ENCODE data around the gene PRM2.

The PRM2 gene

DNA sequence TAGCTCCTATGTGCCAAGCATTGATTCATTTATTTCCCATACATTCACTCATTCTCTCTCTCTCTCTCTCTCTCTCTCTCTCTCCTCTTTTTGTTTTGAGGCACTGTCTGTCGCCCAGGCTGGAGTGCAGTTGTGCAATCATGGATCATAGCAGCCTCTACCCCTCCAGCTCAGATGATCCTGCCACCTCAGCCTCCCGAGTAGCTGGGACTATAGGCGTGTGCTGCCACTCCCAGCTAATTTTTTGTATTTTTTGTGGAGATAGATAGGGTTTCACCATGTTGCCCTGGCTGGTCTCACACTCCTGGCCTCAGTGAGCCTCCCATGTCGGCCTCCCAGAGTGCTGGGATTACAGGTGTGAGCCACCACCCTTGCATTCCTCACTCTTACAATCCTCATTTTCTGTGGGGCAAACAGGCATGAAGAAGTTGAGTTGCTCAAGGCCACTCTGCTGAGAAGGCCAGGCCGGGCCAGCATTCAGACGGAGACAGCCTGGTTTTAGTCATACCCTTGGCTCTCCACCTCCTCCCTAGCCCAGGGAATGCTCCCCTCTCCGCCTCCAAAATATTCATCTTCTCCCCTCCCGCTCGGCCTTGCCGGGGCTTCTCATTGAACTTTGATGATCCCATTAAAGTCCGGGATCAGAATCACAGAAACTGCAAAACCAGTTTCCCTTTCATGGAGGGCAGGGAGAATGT is 765 bp upstream of the PRM2 start:
- TF ChIP-seq, protein P1, sequence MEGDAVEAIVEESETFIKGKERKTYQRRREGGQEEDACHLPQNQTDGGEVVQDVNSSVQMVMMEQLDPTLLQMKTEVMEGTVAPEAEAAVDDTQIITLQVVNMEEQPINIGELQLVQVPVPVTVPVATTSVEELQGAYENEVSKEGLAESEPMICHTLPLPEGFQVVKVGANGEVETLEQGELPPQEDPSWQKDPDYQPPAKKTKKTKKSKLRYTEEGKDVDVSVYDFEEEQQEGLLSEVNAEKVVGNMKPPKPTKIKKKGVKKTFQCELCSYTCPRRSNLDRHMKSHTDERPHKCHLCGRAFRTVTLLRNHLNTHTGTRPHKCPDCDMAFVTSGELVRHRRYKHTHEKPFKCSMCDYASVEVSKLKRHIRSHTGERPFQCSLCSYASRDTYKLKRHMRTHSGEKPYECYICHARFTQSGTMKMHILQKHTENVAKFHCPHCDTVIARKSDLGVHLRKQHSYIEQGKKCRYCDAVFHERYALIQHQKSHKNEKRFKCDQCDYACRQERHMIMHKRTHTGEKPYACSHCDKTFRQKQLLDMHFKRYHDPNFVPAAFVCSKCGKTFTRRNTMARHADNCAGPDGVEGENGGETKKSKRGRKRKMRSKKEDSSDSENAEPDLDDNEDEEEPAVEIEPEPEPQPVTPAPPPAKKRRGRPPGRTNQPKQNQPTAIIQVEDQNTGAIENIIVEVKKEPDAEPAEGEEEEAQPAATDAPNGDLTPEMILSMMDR (conservative IDR thresholded peaks at IDR 0.05; ENCODE audit: control insufficient read depth, insufficient read depth, low read depth, low read length), result no peak
- no peak for DNase-seq (ENCODE audit: low read depth)
- H3K4me3 ChIP-seq (ENCODE audit: control insufficient read depth, low read depth, low read length), result no peak overlapping the region

DNA sequence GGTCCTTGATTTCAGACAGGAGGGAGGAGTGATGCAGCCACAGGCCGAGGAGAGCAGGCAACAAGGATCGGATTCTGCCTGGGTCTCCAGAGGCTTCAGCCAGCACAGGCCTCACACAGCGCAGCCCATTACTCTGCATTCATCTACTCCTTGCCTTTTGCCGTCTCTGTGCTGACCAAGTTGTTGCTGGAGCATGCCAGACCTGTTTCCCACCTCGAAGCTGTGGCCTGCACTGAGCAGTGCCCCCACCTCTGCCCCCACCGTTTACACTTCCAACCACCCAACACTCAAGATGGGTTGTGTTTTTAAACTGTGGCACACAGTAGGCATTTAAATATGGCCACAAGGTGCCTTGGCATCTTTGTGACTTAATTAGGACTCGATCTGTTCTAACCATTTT is 1.3 kb downstream of the PRM2 start:
- TF ChIP-seq, protein P1 (conservative IDR thresholded peaks at IDR 0.05; ENCODE audit: control insufficient read depth, insufficient read depth, low read depth, low read length), result no peak
- H3K4me3 ChIP-seq (ENCODE audit: control insufficient read depth, low read depth, low read length), result no peak overlapping the region

DNA sequence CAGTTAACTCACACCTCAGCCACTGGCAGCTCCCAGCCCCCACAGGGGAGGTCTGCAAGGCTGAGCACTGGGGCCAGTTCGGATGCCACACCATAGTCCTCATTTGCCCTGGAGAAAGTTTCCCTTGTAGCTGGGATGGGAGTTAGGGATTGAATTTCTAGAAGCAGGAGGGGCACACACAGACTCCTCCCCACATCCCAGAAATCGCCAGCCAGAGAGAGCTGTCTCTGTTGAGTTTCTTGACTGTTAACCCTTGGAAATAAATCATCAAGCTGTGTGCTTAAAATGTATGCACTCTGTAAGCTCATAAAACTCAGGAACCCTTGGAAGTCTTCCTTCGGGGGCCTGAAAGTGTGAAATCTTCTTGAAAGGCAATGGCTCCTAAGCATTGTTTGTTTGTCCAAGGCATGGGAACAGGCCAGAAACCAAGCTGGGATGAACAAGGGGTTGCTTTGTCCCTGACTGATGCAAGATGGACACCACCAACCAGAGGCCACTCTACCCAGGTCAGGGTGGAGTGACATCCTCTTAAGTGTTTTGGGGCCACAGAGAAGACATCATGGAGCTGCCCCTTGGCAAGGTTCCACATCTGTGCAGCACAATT is 2.5 kb downstream of the PRM2 start:
- no peak overlapping the region for H3K4me3 ChIP-seq (ENCODE audit: control insufficient read depth, low read depth, low read length)
- TF ChIP-seq, protein P1 (conservative IDR thresholded peaks at IDR 0.05; ENCODE audit: control insufficient read depth, insufficient read depth, low read depth, low read length), result no peak

More for the DNA sequence above, 1.3 kb downstream of the PRM2 start:
- no peak for DNase-seq (ENCODE audit: low read depth)

DNA sequence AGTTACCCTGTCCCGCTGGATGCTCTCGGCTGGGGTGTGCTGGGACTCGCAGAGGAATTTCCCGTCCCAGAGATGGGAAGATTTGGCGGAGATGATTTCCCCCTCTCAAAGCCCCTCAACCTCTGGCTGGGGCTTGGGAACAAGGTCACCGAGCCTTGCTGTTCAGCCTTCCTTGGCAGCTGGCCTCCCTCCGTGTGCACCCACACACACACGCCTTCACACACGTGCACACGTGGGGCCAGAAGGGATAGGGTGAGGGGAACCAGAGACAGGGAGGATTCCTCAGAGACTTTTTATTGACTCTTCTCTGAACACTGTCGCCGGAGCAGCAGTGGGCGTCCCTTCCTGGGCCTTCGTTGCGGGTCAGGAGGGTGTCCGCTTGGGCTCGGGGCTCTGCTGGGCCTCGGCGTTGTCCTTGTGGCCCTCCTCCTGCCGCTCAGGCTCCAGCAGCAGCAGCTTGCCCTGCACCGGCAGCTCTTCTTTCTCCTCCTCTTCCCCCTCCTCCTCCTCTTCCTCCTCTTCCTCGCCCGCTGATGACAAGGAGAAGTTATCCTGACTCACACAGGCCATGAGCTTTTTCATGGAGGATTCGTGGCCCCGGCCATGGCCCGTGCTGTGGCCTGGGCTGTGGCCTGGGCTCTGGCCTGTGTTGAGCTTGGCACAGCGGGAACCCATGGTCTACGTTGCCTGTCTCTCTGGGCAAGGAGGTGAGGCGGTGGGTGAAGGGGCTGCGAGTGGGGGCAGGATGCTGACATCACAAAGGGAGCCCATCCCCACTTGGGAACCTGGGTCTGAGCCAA is 3.2 kb downstream of the PRM2 start, which contains the start of gene PRM3:
TSS of gene PRM3 (minus strand) at position 709 of the 800 bp plus-strand sequence. CDS start at position 675, 34 bp downstream.
- H3K4me3 ChIP-seq (ENCODE audit: control insufficient read depth, low read depth, low read length), result no peak within 1 kb of the TSS
- no peak for DNase-seq (ENCODE audit: low read depth)
- TF ChIP-seq, protein P1 (conservative IDR thresholded peaks at IDR 0.05; ENCODE audit: control insufficient read depth, insufficient read depth, low read depth, low read length), result no peak

More for the DNA sequence above, 2.5 kb downstream of the PRM2 start:
- DNase-seq (ENCODE audit: low read depth), result no peak

DNA sequence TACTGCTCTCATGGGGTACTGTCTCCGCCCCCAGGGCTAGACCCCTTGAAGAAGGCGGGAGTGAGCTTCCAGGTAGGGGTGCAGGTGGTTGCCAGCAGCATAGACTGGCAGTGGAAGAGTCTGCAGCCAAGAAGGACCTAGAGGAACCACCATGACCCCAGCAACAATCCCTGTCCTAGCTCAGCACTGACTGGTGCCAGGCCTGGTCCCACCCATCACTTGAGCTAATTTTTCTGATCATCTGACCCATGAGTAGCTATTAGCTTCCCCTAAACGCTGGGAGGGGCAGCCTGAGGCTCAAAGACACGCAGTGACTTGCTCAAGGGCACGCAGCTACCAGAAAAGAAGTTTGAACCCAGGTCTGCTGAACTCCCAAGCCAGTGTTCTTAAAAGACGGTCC is 3.8 kb downstream of the PRM2 start:
- no peak for DNase-seq (ENCODE audit: low read depth)
- TF ChIP-seq, protein P1 (conservative IDR thresholded peaks at IDR 0.05; ENCODE audit: control insufficient read depth, insufficient read depth, low read depth, low read length), result no peak
- no peak overlapping the region for H3K4me3 ChIP-seq (ENCODE audit: control insufficient read depth, low read depth, low read length)

DNA sequence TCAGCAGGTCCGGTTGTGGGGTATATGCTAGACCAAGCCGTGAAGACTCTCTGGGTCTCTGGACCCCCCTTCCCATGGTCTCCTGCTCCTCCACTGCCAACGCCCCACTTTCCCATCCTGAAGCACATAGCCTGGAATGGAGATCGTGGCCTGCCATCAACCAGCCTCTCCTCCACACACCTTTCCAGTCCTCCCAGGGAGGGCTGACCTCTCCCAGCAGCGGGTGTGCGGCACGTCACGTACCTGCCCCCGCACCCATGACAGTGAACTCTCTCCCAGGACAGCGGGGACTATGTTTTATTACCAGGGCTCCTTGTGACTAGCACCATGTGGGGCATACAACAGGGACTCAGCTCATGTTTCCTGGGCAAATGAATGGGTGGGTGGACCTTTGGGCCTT is 4.7 kb downstream of the PRM2 start:
- H3K4me3 ChIP-seq (ENCODE audit: control insufficient read depth, low read depth, low read length), result no peak overlapping the region
- DNase-seq (ENCODE audit: low read depth), result no peak
- TF ChIP-seq, protein P1 (conservative IDR thresholded peaks at IDR 0.05; ENCODE audit: control insufficient read depth, insufficient read depth, low read depth, low read length), result no peak

Measured in fibroblast of mammary gland (primary cell).